PC-9 (cell line): ENCODE measurements around the gene BOD1L2.

ENCODE experiments used
- EZH2 ChIP-seq: fragments of 200-600 bp; sonication (generic); IDR thresholded peaks from 2 replicates; pipeline ENCODE4 v1.8.0; 2017; ENCODE audit warnings: antibody characterized with exemption, low read depth
- TF ChIP-seq, protein P1 (sequence below): fragments of 200-600 bp; sonication (generic); conservative IDR thresholded peaks from 2 replicates; pipeline ENCODE4 v1.6.1; 2017; ENCODE audit warnings: mixed run types, antibody characterized with exemption, mild to moderate bottlenecking, moderate library complexity

GRCh38 chr18:57167617-57168308 is 20.9 kb downstream of the BOD1L2 start:
- TF ChIP-seq, protein P1, sequence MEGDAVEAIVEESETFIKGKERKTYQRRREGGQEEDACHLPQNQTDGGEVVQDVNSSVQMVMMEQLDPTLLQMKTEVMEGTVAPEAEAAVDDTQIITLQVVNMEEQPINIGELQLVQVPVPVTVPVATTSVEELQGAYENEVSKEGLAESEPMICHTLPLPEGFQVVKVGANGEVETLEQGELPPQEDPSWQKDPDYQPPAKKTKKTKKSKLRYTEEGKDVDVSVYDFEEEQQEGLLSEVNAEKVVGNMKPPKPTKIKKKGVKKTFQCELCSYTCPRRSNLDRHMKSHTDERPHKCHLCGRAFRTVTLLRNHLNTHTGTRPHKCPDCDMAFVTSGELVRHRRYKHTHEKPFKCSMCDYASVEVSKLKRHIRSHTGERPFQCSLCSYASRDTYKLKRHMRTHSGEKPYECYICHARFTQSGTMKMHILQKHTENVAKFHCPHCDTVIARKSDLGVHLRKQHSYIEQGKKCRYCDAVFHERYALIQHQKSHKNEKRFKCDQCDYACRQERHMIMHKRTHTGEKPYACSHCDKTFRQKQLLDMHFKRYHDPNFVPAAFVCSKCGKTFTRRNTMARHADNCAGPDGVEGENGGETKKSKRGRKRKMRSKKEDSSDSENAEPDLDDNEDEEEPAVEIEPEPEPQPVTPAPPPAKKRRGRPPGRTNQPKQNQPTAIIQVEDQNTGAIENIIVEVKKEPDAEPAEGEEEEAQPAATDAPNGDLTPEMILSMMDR: no peak
- TF ChIP-seq EZH2: no peak
